ENCODE results near the gene TMTC4. TPM values are rescaled to one million over a fixed set of nuclear protein-coding genes. Genes with fewer than 3 reads are reported as not detected.
"Not testable (repeated sequence)": the region's sequence is repeated elsewhere in the genome, so short reads cannot be mapped to it uniquely, and the experiment has no call there.

TMTC4 gene, protein sequence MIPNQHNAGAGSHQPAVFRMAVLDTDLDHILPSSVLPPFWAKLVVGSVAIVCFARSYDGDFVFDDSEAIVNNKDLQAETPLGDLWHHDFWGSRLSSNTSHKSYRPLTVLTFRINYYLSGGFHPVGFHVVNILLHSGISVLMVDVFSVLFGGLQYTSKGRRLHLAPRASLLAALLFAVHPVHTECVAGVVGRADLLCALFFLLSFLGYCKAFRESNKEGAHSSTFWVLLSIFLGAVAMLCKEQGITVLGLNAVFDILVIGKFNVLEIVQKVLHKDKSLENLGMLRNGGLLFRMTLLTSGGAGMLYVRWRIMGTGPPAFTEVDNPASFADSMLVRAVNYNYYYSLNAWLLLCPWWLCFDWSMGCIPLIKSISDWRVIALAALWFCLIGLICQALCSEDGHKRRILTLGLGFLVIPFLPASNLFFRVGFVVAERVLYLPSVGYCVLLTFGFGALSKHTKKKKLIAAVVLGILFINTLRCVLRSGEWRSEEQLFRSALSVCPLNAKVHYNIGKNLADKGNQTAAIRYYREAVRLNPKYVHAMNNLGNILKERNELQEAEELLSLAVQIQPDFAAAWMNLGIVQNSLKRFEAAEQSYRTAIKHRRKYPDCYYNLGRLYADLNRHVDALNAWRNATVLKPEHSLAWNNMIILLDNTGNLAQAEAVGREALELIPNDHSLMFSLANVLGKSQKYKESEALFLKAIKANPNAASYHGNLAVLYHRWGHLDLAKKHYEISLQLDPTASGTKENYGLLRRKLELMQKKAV
- 17.8 and 18.0 TPM in 2 replicates for total RNA-seq (2014; rRNA removed; shearing (Covaris generic))
- polyA plus RNA-seq (2015; cell fraction: cytosol; rRNA removed) = 13.3 and 22.4 TPM in 2 replicates
- polyA plus RNA-seq (2015; cell fraction: nucleus; rRNA removed) = 53.5 and 69.8 TPM in 2 replicates

DNA sequence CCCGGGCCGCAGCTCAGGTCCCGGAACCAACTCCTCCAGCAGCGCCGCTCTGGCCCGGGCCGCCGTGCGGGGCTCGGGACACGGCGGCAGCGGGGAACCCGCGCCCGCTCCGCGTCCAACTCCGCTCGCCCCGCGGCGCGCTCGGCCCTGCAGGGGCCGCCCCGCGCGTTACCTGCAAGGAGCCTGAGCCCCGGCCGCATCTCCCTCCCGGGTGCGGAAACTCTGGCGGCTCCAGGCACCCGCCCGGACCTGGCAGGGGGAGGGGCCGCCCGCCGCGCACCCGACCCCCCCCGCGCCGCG, at the start of gene TMTC4:
TMTC4 (minus strand) TSS at position 224 of the 300 bp plus-strand sequence. CDS start 4,433 bp downstream, outside the sequence.
- in situ Hi-C loops (cut with HindIII; ENCODE audit: low pct_unique_long_range_greater_than_20kb, low sequenced_read_pairs) = no loop called here
- DNase-seq (ENCODE audit: low read depth, low spot score) = no peak

DNA sequence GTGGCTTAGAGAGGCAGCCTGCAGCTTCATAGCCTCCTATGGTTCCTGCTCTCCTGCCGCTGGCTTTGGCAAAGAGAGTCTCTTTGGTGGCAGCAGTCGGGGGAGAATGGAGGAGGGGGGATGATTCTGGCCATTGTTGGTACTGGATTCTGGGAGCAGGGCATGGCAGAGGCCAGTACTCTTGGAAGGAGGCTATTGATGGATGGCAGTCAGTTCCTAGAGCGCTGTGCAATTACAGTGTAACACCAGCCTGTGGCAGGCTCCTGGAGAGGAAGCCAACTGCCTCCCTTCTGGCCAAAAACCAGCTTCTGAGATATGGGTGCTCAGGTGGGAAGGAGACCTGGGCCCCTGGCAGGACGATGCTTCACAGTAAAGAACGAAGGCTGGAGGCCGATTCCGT, 47.9 kb upstream of the TMTC4 start:
- peak; percentile 42 for DNase-seq (ENCODE audit: low read depth, low spot score)
- in situ Hi-C loops (cut with HindIII; ENCODE audit: low pct_unique_long_range_greater_than_20kb, low sequenced_read_pairs) = no loop called here

DNA sequence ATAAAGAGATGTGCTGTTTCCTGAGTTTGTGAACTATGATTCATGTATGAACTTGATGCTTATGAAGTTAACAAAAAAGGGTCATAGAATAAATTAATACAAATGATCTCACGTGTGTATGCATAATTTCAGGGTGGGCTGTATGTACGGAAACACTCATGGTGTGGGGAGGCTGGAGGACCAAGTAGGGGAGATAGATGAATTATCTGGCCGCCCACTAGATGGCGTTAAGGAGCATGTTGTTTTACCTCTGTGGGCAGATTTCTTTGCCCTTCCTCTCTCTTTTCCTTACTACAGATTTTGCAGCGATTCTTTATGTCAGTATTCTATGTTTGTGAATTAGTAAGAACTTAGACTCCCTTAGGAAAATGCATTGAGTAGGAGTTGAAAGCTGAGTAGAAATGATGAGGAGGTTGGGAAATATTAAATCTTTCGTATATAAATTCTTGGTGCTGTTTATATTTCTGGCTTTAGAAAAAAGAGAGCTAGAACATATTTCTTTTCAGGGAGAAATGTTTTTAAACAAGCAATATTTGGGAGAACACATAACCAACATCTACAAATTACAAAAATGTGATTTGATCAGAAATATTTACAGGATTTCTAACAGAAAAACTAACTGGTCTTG, 47.4 kb upstream of the TMTC4 start:
- DNase-seq (ENCODE audit: low read depth, low spot score) = peak; percentile 74
- in situ Hi-C loops (cut with HindIII; ENCODE audit: low pct_unique_long_range_greater_than_20kb, low sequenced_read_pairs) = no loop called here

DNA sequence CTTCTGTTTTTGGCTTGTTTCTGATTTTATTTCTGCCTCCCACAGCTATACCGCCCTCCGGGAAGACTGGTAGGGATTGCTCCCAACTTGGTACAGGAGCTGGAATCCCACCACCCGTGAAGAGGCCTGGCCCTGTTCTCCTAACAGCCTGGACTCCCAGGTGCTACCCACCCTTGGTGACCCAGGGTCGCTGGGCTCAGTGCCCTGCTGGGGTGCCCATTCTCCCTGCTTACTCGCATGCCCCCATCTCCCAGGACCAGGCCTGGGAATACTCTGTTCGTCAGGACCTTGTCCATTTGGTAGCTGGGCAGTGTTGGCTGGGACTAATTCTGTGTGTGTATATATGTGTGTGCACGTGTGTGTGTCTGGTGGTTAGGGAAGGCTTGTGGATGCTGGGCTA, 41.0 kb upstream of the TMTC4 start:
- in situ Hi-C loops (cut with HindIII; ENCODE audit: low pct_unique_long_range_greater_than_20kb, low sequenced_read_pairs) = no loop called here
- DNase-seq (ENCODE audit: low read depth, low spot score) = no peak

DNA sequence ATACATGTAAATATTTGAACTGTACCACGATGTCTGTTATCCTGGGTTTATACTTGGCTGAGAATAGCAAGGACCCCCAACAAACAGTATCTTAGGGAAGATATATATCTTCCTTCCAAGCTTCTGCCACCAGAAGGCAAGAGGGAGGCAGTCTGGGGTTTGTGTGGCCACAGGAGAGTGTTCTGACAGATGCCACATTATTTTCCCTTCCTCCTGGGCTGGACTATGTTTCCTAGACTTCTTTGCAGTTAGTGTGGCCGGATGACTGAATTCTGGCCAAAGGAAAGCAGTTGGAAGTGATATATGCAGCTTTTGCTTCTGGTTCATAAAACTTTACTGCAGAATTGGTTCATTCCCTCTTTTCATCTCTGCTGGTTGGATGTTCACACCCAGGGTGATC, 39.9 kb upstream of the TMTC4 start:
- in situ Hi-C loops (cut with HindIII; ENCODE audit: low pct_unique_long_range_greater_than_20kb, low sequenced_read_pairs) = no loop called here
- DNase-seq (ENCODE audit: low read depth, low spot score) = no peak

DNA sequence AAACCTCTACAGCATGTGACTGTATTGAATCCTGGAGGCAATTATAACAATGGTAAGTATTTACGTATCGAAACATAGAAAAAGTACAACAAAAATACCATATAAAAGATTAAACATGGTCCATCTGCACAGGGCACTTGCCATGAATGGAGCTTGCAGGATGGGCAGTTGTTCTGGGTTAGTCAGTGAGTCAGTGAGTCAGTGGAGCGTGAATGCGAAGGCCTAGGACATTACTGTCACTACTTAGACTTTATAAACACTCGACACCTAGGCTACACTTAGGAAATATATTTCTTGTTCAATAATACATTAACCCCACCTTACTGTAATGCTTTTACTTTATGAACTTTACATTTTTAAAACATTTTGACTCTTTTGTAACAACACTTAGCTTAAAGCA, 35.6 kb upstream of the TMTC4 start:
- DNase-seq (ENCODE audit: low read depth, low spot score) = no peak

DNA sequence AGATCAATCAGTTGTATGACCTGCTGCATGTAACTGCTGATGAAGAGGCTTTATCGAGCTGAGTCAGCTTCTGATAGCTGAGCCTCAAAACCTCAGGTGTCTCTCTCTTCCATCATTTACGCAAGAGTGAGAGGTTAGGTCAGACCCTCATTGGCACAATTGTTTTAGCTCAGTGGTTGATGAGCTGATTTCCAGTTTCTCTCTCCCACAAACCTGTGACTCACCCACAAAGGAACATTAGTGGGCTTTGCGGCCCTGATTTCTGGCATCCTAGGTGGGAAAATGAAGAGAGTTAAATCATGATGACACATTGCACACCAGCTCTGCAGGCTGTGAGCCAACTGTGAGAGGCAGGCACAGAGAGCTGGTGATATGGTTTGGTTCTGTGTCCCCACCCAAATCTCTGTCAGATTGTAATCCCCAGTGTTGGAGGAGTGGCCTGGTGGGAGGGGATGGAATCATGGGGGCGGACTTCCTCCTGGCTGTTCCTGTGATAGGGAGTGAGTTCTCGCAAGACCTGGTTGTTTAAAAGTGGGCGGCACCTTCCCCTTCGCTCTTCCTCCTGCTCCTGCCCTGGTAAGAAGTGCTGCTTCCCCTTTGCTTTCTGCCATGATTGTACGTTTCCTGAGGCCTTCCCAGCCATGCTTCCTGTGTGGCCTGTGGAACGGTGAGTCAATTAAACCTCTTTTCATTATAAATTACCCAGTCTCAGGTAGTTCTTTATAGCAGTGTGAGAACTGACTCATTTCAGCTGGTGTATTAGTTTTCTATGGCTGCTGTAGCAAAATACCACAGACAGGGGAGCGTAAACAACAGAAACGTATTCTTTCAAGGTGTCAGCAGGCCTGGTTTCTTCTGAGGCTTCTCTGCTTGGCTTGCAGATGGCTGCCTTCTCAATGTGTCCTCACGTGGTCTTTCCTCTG, 33.5 kb upstream of the TMTC4 start:
- DNase-seq (ENCODE audit: low read depth, low spot score) = no peak

More for the DNA sequence above, 35.6 kb upstream of the TMTC4 start:
- in situ Hi-C loops (cut with HindIII; ENCODE audit: low pct_unique_long_range_greater_than_20kb, low sequenced_read_pairs) = no loop called here

DNA sequence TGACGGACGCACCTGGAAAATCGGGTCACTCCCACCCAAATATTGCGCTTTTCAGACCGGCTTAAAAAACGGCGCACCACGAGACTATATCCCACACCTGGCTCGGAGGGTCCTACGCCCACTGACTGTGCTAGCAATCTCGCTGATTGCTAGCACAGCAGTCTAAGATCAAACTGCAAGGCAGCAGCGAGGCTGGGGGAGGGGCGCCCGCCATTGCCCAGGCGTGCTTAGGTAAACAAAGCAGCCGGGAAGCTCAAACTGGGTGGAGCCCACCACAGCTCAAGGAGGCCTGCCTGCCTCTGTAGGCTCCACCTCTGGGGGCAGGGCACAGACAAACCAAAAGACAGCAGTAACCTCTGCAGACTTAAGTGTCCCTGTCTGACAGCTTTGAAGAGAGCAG, 23.7 kb upstream of the TMTC4 start:
- in situ Hi-C loops (cut with HindIII; ENCODE audit: low pct_unique_long_range_greater_than_20kb, low sequenced_read_pairs); DNase-seq (ENCODE audit: low read depth, low spot score): not testable (repeated sequence)

More for the DNA sequence above, 33.5 kb upstream of the TMTC4 start:
- in situ Hi-C loops (cut with HindIII; ENCODE audit: low pct_unique_long_range_greater_than_20kb, low sequenced_read_pairs) = no loop called here

DNA sequence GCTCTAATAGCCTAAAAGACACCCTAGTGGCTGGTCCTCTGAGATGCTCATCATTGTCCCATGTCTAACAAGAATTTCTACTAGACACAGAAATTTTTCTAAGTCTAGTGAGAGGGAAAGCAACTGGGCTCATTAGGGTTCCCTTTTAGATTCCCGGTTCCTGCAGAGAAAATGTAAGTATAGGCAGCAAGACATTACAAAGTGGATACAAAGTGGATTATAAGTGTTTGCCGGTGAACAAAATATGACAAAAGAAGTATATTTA, 20.8 kb upstream of the TMTC4 start:
- no peak for DNase-seq (ENCODE audit: low read depth, low spot score)
- in situ Hi-C loops (cut with HindIII; ENCODE audit: low pct_unique_long_range_greater_than_20kb, low sequenced_read_pairs) = no loop called here

DNA sequence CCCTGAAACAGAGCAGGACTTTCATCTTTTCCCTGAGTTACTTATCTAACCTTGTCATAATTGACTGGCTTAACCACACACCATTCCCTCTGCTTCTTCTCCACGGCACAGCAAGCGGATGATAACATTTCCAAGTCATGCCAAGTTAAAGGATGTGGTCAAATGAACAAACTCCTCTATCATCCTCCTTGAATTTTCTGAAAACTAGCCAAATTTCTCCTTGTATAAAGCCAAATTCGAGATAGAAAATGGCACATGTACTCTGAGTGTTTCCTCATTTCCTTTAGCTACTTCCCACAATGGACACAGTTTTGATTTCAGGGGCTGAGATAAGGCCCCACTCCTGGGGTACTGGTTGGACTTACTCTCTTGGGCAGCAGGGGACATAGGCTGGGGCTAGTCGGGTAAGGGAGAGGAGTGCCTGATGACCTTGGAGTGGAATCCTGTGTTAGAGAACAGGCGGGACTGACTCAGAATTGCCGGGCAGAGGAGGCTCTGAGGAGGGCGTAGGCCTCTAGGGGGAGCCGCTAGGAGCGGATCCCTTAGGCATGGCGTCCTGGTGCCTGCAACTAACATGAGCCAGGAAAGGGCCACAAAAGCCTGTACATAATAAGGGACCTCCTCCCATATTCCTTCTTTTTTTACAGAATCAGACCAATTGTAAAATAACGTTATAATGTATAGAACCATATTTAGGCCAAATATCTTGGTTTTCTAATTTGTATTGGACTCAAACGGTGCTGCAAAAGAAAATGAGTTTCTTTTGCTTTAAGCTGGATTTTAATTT, 20.3 kb upstream of the TMTC4 start:
- DNase-seq (ENCODE audit: low read depth, low spot score) = peak; percentile 81

DNA sequence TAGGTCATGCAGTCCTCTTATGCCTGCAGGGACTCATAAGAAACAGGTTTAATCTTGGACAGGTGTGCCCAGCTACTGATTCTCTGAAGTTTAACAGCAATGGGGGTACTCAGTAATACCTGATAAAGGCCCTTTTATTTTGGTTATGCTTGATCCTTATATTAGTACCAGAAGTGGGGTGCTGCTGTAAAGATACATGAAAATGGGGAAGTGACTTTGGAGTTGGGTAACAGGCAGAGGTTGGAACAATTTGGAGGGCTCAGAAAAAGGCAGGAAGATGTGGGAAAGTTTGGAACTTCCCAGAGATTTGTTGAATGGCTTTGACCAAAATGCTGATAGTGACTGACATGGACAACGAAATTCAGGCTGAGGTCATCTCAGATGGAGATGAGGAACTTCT, 14.6 kb upstream of the TMTC4 start:
- in situ Hi-C loops (cut with HindIII; ENCODE audit: low pct_unique_long_range_greater_than_20kb, low sequenced_read_pairs) = no loop called here

More for the DNA sequence above, 20.3 kb upstream of the TMTC4 start:
- in situ Hi-C loops (cut with HindIII; ENCODE audit: low pct_unique_long_range_greater_than_20kb, low sequenced_read_pairs) = no loop called here

DNA sequence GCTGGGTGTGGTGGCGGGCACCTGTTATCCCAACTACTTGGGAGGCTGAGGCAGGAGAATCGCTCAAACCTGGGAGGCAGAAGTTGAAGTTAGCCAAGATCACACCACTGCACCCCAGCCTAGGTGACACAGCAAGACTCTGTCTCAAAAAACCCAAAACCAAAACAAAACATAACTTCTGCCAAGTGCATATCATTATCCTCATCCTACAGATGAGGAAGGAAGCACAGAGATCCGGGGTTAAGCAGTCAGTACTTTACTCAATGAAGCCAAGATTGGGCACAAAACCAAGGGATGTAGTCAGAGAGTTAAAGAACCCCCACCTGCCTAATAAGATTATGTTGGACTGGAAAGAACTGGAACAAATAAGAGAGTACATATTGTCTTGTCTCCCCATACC, 5.5 kb upstream of the TMTC4 start:
- in situ Hi-C loops (cut with HindIII; ENCODE audit: low pct_unique_long_range_greater_than_20kb, low sequenced_read_pairs) = no loop called here
- no peak for DNase-seq (ENCODE audit: low read depth, low spot score)

More for the DNA sequence above, 14.6 kb upstream of the TMTC4 start:
- no peak for DNase-seq (ENCODE audit: low read depth, low spot score)

DNA sequence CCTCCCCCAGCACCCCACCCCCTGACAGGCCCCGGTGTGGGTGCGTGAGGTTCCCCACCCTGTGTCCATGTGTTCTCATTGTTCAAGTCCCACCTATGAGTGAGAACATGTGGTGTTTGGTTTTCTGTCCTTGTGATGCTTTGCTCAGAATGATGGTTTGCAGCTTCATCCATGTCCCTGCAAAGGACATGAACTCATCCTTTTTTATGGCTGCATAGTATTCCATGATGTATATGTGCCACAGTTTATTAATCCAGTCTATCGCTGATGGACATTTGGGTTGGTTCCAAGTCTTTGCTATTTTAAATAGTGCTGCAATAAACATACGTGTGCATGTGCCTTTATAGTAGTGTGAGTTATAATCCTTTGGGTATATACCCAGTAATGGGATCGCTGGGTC, 2.5 kb upstream of the TMTC4 start:
- DNase-seq (ENCODE audit: low read depth, low spot score); in situ Hi-C loops (cut with HindIII; ENCODE audit: low pct_unique_long_range_greater_than_20kb, low sequenced_read_pairs): not testable (repeated sequence)

DNA sequence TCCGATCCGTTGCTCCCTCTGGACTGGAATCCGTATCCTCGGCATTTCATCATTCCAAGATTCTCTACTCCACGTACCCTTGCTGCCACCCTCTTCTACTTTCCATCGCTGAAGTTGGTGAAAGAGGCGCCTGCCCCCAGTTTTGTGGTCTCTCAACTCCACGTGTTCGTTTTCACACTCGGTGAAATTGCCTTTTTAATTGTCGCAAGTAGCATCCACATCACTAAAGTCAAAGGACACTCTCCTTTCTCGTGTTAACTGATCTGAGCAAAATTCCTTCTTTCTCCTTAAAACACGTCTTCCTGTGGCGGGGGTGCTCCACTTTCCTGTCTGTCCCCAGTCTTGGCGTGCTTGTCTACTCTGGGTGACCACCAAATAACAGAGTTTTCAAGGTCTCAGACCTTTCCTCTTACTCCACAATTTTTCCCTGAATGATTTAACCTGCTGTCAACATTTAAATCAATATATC, 1.1 kb upstream of the TMTC4 start:
- no peak for DNase-seq (ENCODE audit: low read depth, low spot score)
- in situ Hi-C loops (cut with HindIII; ENCODE audit: low pct_unique_long_range_greater_than_20kb, low sequenced_read_pairs) = no loop called here

DNA sequence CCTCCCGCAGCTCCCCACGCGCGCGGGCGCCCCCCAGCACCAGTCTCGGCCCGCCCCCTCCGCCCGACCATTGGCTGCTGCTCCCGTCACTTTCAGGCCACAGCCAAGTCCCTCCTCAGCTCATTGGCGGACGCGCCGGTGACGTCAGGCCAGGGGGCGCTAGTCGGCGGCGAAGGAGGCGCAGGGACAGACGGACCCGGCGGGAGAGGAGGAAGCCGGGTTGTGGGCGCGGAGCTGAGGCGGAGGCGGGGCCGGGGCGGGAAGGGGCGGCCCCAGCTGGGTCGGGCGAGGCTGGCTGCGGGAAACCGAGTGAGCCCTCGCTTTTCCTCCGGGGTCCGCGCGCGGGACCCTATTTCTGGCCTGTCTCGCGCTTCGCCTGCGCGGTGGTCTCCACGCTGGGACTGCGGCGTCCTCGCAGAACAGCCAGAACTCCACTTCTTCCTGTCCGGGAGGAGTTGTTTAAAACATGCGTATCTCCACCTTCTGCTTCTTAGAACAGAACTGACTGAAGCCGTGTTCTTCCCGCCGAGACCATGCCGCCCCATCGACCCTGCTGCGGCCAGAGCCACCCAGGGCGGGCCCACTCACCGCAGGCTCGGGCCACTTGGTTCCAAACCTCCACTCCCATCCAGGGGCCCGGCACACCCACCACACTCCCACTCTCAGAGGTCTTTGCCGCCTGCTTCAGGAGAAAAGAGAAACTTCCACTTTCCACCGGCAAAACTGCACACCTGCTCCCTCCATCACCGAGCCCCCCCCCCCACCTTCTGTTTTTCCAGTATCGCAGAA, 471 bp upstream of the TMTC4 start:
- in situ Hi-C loops (cut with HindIII; ENCODE audit: low pct_unique_long_range_greater_than_20kb, low sequenced_read_pairs) = no loop called here
- DNase-seq (ENCODE audit: low read depth, low spot score) = peak; percentile 97

Data from SK-MEL-5 (cell line).